GM19193 (cell line): Measurements from ENCODE around the gene PAFAH1B1.

ENCODE experiments used
- POLR2A ChIP-seq: IDR thresholded peaks from 4 replicates; pipeline ENCODE4 v1.6.1; 2011; ENCODE audit not compliant: insufficient read depth, insufficient read length; ENCODE audit errors: extremely low read depth

PAFAH1B1 gene

GRCh38 chr17:2682176-2682938 is 88.9 kb downstream of the PAFAH1B1 start:
- no peak for TF ChIP-seq POLR2A

GRCh38 chr17:2683912-2684311 is 90.5 kb downstream of the PAFAH1B1 start:
- no peak for TF ChIP-seq POLR2A

GRCh38 chr17:2684549-2684948 is 91.1 kb downstream of the PAFAH1B1 start:
- TF ChIP-seq POLR2A, result no peak

- no peak for TF ChIP-seq POLR2A
These were observed 92.2 kb downstream of the PAFAH1B1 start for GRCh38 chr17:2685696-2686095.

GRCh38 chr17:2687074-2687418 is 93.6 kb downstream of the PAFAH1B1 start:
- peak; percentile 1 for TF ChIP-seq POLR2A

GRCh38 chr17:2688351-2689342 is 95.2 kb downstream of the PAFAH1B1 start:
- peak; percentile 19 for TF ChIP-seq POLR2A

- TF ChIP-seq POLR2A, result no peak
These were observed 96.1 kb downstream of the PAFAH1B1 start for GRCh38 chr17:2689411-2690164.

- no peak for TF ChIP-seq POLR2A
These were observed 97.0 kb downstream of the PAFAH1B1 start for GRCh38 chr17:2690165-2691068.

GRCh38 chr17:2691069-2691871 is 97.8 kb downstream of the PAFAH1B1 start:
- TF ChIP-seq POLR2A, result no peak

GRCh38 chr17:2691965-2692780 is 98.7 kb downstream of the PAFAH1B1 start:
- TF ChIP-seq POLR2A, result no peak

GRCh38 chr17:2692781-2693135 is 99.3 kb downstream of the PAFAH1B1 start:
- no peak for TF ChIP-seq POLR2A

GRCh38 chr17:2693561-2694380 is 100.3 kb downstream of the PAFAH1B1 start:
- TF ChIP-seq POLR2A, result no peak
